GM18519 (cell line): ENCODE results near the gene LTBP1.
"Not testable (repeated sequence)": the region's sequence is repeated elsewhere in the genome, so short reads cannot be mapped to it uniquely, and the experiment has no call there.

Experiments used
- ATAC-seq: cut with Tn5 transposase; IDR thresholded peaks from one replicate; pipeline ENCODE4 v1.9.1; 2021; ENCODE audit warnings: mild to moderate bottlenecking, moderate library complexity; ENCODE audit not compliant: unreplicated experiment, low FRiP score

LTBP1 gene

GRCh38 chr2:33133454-33133952 lies 186.8 kb downstream of the LTBP1 start:
- ATAC-seq: no peak

- no peak for ATAC-seq
Measured at GRCh38 chr2:33134086-33134771, 187.5 kb downstream of the LTBP1 start.

- no peak for ATAC-seq
Measured at GRCh38 chr2:33134791-33135560, 188.2 kb downstream of the LTBP1 start.

GRCh38 chr2:33135645-33136044 lies 188.9 kb downstream of the LTBP1 start:
- ATAC-seq: no peak

- no peak for ATAC-seq
Measured at GRCh38 chr2:33136056-33136455, 189.3 kb downstream of the LTBP1 start.

DNA sequence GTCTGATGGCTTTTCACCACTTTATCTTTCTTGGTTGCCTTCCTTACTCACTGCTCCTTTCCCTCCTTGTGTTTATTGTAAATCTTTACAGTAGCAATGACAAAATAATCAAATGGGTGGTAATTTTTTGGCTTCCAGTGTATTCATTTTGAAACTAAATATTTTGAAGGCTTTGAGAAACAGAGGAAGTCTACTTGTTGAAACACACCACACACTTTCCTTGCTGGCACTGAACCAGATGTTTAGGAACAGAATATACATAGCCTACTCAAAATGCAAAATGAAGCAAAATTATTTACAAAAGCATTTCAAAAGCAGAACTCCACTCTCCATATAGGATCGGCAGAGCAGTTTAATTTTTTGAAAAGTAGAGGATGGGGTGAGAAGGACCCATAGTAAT lies 189.8 kb downstream of the LTBP1 start:
- peak; percentile 61 for ATAC-seq

GRCh38 chr2:33137331-33137730 lies 190.6 kb downstream of the LTBP1 start:
- no peak for ATAC-seq

- no peak for ATAC-seq
Measured at GRCh38 chr2:33139949-33140348, 193.2 kb downstream of the LTBP1 start.

- no peak for ATAC-seq
Measured at GRCh38 chr2:33141476-33141875, 194.7 kb downstream of the LTBP1 start.

DNA sequence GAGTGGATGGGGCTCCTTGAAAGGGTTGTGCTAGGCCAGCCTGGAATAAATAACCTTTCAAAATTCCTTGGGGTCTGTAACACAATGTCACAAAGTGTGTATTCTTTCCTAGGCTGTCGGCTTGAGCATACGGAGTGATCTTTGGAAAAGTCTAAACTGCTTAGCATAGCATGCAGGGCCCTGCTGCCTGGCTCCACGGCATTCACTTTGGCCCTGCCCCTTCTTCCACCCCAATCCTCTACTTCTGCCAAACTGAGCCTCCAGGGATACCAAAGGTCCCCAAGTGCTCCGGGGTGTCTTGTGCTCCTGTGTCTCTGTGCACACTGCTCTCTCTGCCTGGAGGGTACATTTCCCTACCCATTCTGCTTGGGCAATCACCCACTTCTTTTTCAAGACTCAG lies 196.1 kb downstream of the LTBP1 start:
- ATAC-seq: no peak

GRCh38 chr2:33144243-33144642 lies 197.5 kb downstream of the LTBP1 start:
- ATAC-seq: no peak

- ATAC-seq: no peak
Measured at GRCh38 chr2:33145459-33145858, 198.7 kb downstream of the LTBP1 start.

DNA sequence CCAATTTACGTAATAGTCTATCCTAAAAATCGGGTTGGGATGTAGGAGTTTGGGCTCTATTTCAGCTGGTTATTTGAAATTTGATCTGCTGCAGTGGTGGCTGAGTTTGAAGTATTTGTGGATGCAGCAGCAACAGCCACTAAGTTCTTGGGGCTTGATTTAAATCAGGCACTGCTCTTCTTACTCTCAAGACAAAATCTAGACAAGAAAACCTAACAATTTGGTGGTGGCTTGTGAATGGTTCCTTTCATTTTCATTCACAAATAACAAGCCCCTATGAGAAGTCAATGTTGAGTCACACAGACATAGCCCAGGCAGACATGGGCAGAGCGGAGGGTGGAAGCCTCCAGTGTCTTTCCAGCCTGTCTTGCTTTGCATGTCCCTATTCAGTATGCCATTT lies 199.3 kb downstream of the LTBP1 start:
- no peak for ATAC-seq

GRCh38 chr2:33153008-33153407 lies 206.3 kb downstream of the LTBP1 start:
- ATAC-seq: no peak

- no peak for ATAC-seq
Measured at GRCh38 chr2:33158482-33159003, 211.8 kb downstream of the LTBP1 start.

DNA sequence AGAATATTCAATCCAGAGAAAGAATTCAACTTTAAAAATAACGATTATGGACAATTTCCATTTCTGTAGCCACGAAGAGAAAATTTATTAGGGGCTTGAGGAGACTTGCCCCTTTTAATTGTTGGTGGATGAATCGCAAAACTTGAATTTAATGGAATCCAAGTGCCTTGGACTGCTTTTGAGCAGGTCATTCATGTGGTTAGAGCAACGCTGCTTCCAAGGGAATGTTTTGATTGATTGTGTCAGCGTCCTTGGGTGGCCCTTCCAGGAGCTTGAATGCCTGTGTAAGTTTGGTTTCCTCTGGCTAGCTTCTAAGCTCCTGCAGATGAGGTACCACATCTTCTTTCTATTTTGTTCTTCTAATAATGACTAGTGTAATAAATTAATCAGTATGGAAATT lies 213.4 kb downstream of the LTBP1 start:
- no peak for ATAC-seq

DNA sequence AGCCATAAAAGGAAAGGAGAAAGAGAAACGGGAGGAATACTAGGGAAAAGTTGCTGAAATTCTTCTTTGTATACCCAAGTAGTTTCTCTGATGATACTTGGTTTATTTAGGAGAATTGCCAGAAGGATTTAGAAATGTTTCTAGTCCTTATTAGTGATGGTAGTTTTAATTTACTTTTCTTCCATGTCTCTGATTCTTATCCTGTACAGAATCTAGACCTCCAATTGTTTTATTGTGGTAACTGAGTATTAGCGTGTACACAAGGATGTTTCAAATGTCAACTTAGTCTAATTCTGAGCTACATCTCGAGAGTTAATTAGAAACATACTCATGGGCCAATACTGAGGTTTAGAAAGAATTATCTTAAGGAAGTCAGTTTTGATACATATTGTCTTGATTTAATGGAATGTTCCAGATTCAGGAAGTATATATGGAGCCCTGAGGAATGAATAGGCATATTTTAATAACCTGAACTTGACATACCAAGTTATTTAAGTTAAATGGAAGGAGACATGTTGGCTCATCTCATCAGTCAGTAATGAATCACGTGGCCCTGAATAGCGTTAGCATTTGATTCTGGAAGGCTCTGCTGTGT lies 219.6 kb downstream of the LTBP1 start:
- no peak for ATAC-seq

DNA sequence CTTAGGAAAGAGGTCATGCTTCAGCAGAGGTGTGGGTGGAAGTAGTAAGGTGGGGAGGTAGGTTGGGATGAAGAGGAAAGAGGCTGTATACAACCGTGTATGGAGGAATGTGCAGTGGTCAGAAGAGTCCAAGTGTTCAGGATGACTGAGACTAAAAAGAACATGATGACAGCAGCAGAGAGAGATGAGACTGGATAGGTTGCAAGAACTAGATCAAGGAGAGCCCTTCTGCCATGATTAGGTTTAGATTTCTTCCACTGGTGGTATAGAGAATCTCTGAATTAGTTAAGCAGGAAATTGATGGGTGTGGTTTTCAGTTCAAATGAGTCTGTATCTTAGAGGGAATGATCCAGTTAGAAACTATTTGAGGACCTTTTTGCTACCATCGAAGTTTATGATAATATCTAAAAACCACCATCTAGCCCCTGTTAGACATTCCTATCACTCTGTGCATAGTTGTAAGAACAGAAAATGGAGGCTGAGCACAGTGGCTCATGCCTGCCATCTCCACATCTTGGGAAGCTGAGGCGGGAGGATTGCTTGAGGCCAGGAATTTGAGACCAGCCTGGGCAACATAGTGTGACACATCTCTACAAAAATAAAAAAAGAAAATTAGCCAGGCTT lies 221.0 kb downstream of the LTBP1 start:
- ATAC-seq: no peak

DNA sequence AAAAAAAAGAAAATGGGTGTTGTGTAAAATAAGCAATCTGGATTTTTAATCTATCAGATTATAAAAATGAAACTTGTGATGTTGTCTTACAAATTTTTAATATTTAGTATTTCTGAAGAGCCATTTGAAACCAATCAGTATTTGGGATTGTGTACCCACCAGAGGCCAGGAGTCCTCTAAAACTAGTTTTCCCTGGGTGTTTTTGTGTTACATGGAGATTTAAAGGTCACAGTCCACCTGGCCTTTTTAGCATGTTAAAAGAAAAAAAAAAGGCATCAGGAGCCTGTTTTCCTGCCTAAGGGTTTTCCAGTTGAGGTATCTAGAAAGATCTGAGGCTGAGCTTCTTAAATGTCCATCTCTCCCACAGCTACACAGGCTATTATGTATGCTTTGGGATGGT lies 221.7 kb downstream of the LTBP1 start:
- no peak for ATAC-seq

DNA sequence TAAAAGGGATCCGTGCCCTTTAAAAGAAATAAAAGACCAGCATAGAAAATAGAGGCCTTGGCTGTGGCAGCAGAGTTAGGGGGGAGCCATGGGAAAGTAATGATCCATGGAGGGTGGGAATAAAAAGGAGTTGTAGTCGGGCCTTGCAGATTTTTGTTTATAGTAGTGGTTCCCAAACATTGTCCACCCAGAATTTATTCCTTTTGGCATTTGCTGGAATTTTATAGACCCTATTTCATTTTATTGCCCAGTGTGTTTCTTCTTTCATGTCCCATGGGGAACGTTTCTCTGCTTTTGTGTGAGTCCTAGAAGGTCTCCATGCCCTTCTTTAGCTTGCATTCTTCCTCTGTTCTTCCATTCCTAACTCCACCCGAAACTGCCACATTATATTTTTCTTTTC lies 222.2 kb downstream of the LTBP1 start:
- no peak for ATAC-seq

DNA sequence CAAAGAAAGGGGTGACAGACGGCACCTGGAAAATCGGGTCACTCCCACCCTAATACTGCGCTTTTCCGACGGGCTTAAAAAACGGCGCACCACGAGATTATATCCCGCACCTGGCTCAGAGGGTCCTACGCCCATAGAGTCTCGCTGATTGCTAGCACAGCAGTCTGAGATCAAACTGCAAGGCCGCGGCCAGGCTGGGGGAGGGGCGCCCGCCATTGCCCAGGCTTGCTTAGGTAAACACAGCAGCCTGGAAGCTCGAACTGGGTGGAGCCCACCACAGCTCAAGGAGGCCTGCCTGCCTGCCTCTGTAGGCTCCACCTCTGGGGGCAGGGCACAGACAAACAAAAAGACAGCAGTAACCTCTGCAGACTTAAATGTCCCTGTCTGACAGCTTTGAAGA lies 223.5 kb downstream of the LTBP1 start:
- ATAC-seq: not testable (repeated sequence)
